ENCODE results near the gene FFAR1. TPM values are rescaled to one million over a fixed set of nuclear protein-coding genes. Genes with fewer than 3 reads are reported as not detected.

The FFAR1 gene
- polyA plus RNA-seq, 1 donor from 2014 or later = not detected

DNA sequence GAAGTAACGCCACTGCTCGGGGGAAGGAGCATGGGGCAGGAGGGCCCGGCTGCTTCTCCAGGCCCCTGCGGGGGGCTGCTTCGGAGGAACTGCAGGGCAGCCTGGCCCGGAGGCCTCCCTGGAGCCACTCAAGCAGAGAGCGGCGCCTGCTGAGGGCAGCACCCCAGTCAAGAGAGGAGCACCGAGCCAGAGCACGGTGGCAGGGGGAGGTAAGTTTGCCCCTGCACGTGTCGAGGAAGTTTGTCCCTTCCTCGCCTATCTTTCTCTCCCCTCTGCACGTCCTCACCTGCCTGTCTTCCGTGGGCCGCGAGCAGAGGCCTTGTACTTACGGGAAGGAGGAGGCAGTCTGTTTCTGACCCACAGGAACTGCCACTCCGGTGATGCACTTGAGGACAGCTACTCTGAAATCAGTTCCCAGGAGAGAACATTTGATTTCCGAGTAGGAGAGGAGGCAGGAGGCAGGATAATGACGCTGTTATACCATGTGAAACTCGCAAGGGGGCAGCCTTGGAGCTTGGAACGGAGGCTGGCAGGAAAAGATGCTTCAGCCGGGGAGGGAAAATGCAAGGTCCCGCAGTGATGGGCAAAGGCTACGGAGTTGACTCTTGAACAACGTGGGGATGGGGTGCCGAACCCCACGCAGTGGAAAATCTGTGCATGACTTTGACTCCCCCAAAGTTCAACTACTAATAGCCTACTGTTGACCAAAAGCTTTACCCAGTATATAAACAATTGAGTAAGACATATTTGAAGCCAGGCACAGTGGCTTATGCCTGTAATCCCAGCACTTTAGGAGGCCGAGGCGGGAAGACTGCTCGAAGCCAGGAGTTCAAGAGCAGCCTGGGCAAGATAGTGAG, 5.0 kb downstream of the FFAR1 start:
- no peaks in the 10 kb centered on the region for H4K20me1 ChIP-seq (ENCODE audit: insufficient read depth)

GRCh38 chr19:35353635-35354034, 5.9 kb downstream of the FFAR1 start:
- no peak overlapping the region for H3K4me2 ChIP-seq (ENCODE audit: low read length)
- H2AFZ ChIP-seq (ENCODE audit: low read depth, low read length) = no peak overlapping the region
- H3K27ac ChIP-seq (ENCODE audit: low read length) = no peak overlapping the region
- H3K79me2 ChIP-seq (replicated peaks; ENCODE audit: insufficient read depth, low read length) = no peaks in the 10 kb centered on the region
- H3K9me3 ChIP-seq (ENCODE audit: low read length) = no peaks in the 10 kb centered on the region
- H3K9ac ChIP-seq (ENCODE audit: low read length) = no peak overlapping the region
- no peaks in the 10 kb centered on the region for H3K36me3 ChIP-seq (ENCODE audit: insufficient read depth, low read length)
- no peaks in the 10 kb centered on the region for H3K9me2 ChIP-seq (ENCODE audit: insufficient read depth, low read length)
- no peak overlapping the region for H3K4me3 ChIP-seq (ENCODE audit: low read length)
- H3F3A ChIP-seq (ENCODE audit: insufficient read depth, low read length, poor library complexity, severe bottlenecking) = no peaks in the 10 kb centered on the region
- H4K20me1 ChIP-seq (ENCODE audit: insufficient read depth) = no peaks in the 10 kb centered on the region
- no peaks in the 10 kb centered on the region for H3K27me3 ChIP-seq (ENCODE audit: insufficient read depth, low read depth, low read length)
- TF ChIP-seq POLR2AphosphoS5 (IDR thresholded peaks at IDR 0.05) (no peak), SMC3 (conservative IDR thresholded peaks at IDR 0.05; ENCODE audit: poor library complexity) (no peak), EZH2 (IDR thresholded peaks at IDR 0.05; ENCODE audit: borderline replicate concordance, insufficient read depth, low read length, poor library complexity, severe bottlenecking) (no peak), TAF1 (IDR thresholded peaks at IDR 0.05; ENCODE audit: low read depth) (no peak), EP300 (conservative IDR thresholded peaks at IDR 0.05; ENCODE audit: poor library complexity, severe bottlenecking) (no peak), MXI1 (conservative IDR thresholded peaks at IDR 0.05; ENCODE audit: poor library complexity, severe bottlenecking) (no peak), RAD21 (conservative IDR thresholded peaks at IDR 0.05) (no peak)
- TF ChIP-seq, protein P1, sequence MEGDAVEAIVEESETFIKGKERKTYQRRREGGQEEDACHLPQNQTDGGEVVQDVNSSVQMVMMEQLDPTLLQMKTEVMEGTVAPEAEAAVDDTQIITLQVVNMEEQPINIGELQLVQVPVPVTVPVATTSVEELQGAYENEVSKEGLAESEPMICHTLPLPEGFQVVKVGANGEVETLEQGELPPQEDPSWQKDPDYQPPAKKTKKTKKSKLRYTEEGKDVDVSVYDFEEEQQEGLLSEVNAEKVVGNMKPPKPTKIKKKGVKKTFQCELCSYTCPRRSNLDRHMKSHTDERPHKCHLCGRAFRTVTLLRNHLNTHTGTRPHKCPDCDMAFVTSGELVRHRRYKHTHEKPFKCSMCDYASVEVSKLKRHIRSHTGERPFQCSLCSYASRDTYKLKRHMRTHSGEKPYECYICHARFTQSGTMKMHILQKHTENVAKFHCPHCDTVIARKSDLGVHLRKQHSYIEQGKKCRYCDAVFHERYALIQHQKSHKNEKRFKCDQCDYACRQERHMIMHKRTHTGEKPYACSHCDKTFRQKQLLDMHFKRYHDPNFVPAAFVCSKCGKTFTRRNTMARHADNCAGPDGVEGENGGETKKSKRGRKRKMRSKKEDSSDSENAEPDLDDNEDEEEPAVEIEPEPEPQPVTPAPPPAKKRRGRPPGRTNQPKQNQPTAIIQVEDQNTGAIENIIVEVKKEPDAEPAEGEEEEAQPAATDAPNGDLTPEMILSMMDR (IDR thresholded peaks at IDR 0.05; ENCODE audit: poor library complexity, severe bottlenecking) = no peak
- TF ChIP-seq, protein P2, sequence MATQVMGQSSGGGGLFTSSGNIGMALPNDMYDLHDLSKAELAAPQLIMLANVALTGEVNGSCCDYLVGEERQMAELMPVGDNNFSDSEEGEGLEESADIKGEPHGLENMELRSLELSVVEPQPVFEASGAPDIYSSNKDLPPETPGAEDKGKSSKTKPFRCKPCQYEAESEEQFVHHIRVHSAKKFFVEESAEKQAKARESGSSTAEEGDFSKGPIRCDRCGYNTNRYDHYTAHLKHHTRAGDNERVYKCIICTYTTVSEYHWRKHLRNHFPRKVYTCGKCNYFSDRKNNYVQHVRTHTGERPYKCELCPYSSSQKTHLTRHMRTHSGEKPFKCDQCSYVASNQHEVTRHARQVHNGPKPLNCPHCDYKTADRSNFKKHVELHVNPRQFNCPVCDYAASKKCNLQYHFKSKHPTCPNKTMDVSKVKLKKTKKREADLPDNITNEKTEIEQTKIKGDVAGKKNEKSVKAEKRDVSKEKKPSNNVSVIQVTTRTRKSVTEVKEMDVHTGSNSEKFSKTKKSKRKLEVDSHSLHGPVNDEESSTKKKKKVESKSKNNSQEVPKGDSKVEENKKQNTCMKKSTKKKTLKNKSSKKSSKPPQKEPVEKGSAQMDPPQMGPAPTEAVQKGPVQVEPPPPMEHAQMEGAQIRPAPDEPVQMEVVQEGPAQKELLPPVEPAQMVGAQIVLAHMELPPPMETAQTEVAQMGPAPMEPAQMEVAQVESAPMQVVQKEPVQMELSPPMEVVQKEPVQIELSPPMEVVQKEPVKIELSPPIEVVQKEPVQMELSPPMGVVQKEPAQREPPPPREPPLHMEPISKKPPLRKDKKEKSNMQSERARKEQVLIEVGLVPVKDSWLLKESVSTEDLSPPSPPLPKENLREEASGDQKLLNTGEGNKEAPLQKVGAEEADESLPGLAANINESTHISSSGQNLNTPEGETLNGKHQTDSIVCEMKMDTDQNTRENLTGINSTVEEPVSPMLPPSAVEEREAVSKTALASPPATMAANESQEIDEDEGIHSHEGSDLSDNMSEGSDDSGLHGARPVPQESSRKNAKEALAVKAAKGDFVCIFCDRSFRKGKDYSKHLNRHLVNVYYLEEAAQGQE (IDR thresholded peaks at IDR 0.05; ENCODE audit: borderline replicate concordance) = no peak

More for the DNA sequence above, 5.0 kb downstream of the FFAR1 start:
- peak; percentile 88 for TF ChIP-seq SMC3 (conservative IDR thresholded peaks at IDR 0.05; ENCODE audit: poor library complexity)
- TF ChIP-seq, protein P1 (IDR thresholded peaks at IDR 0.05; ENCODE audit: poor library complexity, severe bottlenecking) = peak; percentile 92
- TF ChIP-seq, protein P2 (IDR thresholded peaks at IDR 0.05; ENCODE audit: borderline replicate concordance) = no peak
- peak; percentile 92 for TF ChIP-seq RAD21 (conservative IDR thresholded peaks at IDR 0.05)
- Histone ChIP-seq H3K36me3 (ENCODE audit: insufficient read depth, low read length) (no peaks in the 10 kb centered on the region), H3K27me3 (ENCODE audit: insufficient read depth, low read depth, low read length) (no peaks in the 10 kb centered on the region), H3F3A (ENCODE audit: insufficient read depth, low read length, poor library complexity, severe bottlenecking) (no peaks in the 10 kb centered on the region), H2AFZ (ENCODE audit: low read depth, low read length) (no peak overlapping the region), H3K4me2 (ENCODE audit: low read length) (no peak overlapping the region), H3K4me3 (ENCODE audit: low read length) (no peak overlapping the region), H3K27ac (ENCODE audit: low read length) (no peak overlapping the region), H3K9me3 (ENCODE audit: low read length) (no peaks in the 10 kb centered on the region), H3K79me2 (replicated peaks; ENCODE audit: insufficient read depth, low read length) (no peaks in the 10 kb centered on the region), H3K9me2 (ENCODE audit: insufficient read depth, low read length) (no peaks in the 10 kb centered on the region), H3K9ac (ENCODE audit: low read length) (no peak overlapping the region)

All from neural cell (in vitro differentiated cells).